HG02870 (cell line): ENCODE results near the gene LIN7A.

Experiments used
- ATAC-seq: cut with Tn5 transposase; IDR thresholded peaks from one replicate; pipeline ENCODE4 v1.9.1; 2021; ENCODE audit warnings: mild to moderate bottlenecking, moderate library complexity; ENCODE audit not compliant: unreplicated experiment

The LIN7A gene

GRCh38 chr12:80860928-80861327, 76.8 kb downstream of the LIN7A start:
- no peak for ATAC-seq

- no peak for ATAC-seq
These were observed 77.5 kb downstream of the LIN7A start for GRCh38 chr12:80860206-80860605.

GRCh38 chr12:80858356-80858755, 79.4 kb downstream of the LIN7A start:
- ATAC-seq = no peak

GRCh38 chr12:80857311-80857710, 80.4 kb downstream of the LIN7A start:
- no peak for ATAC-seq

- no peak for ATAC-seq
These were observed 88.4 kb downstream of the LIN7A start for GRCh38 chr12:80849337-80849736.

- no peak for ATAC-seq
These were observed 88.9 kb downstream of the LIN7A start for GRCh38 chr12:80848858-80849257.

- no peak for ATAC-seq
These were observed 90.2 kb downstream of the LIN7A start for GRCh38 chr12:80847575-80847974.

GRCh38 chr12:80846952-80847351, 90.8 kb downstream of the LIN7A start:
- ATAC-seq = no peak

- ATAC-seq = no peak
These were observed 92.1 kb downstream of the LIN7A start for GRCh38 chr12:80845639-80846038.

- no peak for ATAC-seq
These were observed 93.8 kb downstream of the LIN7A start for GRCh38 chr12:80843969-80844368.

GRCh38 chr12:80838708-80839107, 99.0 kb downstream of the LIN7A start:
- peak; percentile 57 for ATAC-seq

- peak; percentile 18 for ATAC-seq
These were observed 99.6 kb downstream of the LIN7A start for GRCh38 chr12:80838024-80838658.

- peak; percentile 48 for ATAC-seq
These were observed 100.3 kb downstream of the LIN7A start for GRCh38 chr12:80837342-80837978.

- ATAC-seq = no peak
These were observed 103.0 kb downstream of the LIN7A start for GRCh38 chr12:80834724-80835123.

- ATAC-seq = no peak
These were observed 107.1 kb downstream of the LIN7A start for GRCh38 chr12:80830533-80831088.

GRCh38 chr12:80829767-80830166, 108.0 kb downstream of the LIN7A start:
- ATAC-seq = no peak

- ATAC-seq = no peak
These were observed 112.2 kb downstream of the LIN7A start for GRCh38 chr12:80825506-80825905.

- no peak for ATAC-seq
These were observed 114.3 kb downstream of the LIN7A start for GRCh38 chr12:80823393-80823792.

GRCh38 chr12:80821513-80822000, 116.2 kb downstream of the LIN7A start:
- peak; percentile 77 for ATAC-seq

- no peak for ATAC-seq
These were observed 118.9 kb downstream of the LIN7A start for GRCh38 chr12:80818878-80819277.

GRCh38 chr12:80815351-80815750, 122.4 kb downstream of the LIN7A start:
- peak; percentile 36 for ATAC-seq

- ATAC-seq = peak; percentile 12
These were observed 123.3 kb downstream of the LIN7A start for GRCh38 chr12:80814453-80814852.
